Ishikawa (cell line): Measurements from ENCODE around the gene TNS3.

Source experiments
- CEBPB ChIP-seq: IDR thresholded peaks from 2 replicates; pipeline ENCODE4 v1.6.1; 2012
- CREB1 ChIP-seq: IDR thresholded peaks from 2 replicates; pipeline ENCODE4 v1.6.1; 2012; ENCODE audit warnings: low read depth
- EGR1 ChIP-seq: IDR thresholded peaks from 2 replicates; pipeline ENCODE4 v1.6.1; 2012
- EP300 ChIP-seq: IDR thresholded peaks from 2 replicates; pipeline ENCODE4 v1.6.1; 2012; ENCODE audit warnings: borderline replicate concordance
- FOXM1 ChIP-seq: IDR thresholded peaks from 2 replicates; pipeline ENCODE4 v1.6.1; 2012; ENCODE audit warnings: low read depth, borderline replicate concordance
- NFIC ChIP-seq: IDR thresholded peaks from 2 replicates; pipeline ENCODE4 v1.6.1; 2012
- RAD21 ChIP-seq: IDR thresholded peaks from 2 replicates; pipeline ENCODE4 v1.6.1; 2012; ENCODE audit warnings: low read depth
- TAF1 ChIP-seq: IDR thresholded peaks from 2 replicates; pipeline ENCODE4 v1.6.1; 2012; ENCODE audit warnings: low read depth, mild to moderate bottlenecking
- TCF12 ChIP-seq: IDR thresholded peaks from 2 replicates; pipeline ENCODE4 v1.6.1; 2012; ENCODE audit warnings: low read depth
- TEAD4 ChIP-seq: IDR thresholded peaks from 2 replicates; pipeline ENCODE4 v1.6.1; 2012
- YY1 ChIP-seq: IDR thresholded peaks from 2 replicates; pipeline ENCODE4 v1.6.1; 2012; ENCODE audit warnings: low read depth
- ZBTB7A ChIP-seq: IDR thresholded peaks from 2 replicates; pipeline ENCODE4 v1.6.1; 2012; ENCODE audit warnings: low read depth
- TF ChIP-seq, protein P1 (sequence below): IDR thresholded peaks from 2 replicates; pipeline ENCODE4 v1.6.1; 2012; ENCODE audit warnings: low read depth, mild to moderate bottlenecking
- TF ChIP-seq, protein P2 (sequence below): IDR thresholded peaks from 2 replicates; pipeline ENCODE4 v1.6.1; 2012
- TF ChIP-seq, protein P3 (sequence below): IDR thresholded peaks from 2 replicates; pipeline ENCODE4 v1.6.1; 2012

Gene TNS3

DNA sequence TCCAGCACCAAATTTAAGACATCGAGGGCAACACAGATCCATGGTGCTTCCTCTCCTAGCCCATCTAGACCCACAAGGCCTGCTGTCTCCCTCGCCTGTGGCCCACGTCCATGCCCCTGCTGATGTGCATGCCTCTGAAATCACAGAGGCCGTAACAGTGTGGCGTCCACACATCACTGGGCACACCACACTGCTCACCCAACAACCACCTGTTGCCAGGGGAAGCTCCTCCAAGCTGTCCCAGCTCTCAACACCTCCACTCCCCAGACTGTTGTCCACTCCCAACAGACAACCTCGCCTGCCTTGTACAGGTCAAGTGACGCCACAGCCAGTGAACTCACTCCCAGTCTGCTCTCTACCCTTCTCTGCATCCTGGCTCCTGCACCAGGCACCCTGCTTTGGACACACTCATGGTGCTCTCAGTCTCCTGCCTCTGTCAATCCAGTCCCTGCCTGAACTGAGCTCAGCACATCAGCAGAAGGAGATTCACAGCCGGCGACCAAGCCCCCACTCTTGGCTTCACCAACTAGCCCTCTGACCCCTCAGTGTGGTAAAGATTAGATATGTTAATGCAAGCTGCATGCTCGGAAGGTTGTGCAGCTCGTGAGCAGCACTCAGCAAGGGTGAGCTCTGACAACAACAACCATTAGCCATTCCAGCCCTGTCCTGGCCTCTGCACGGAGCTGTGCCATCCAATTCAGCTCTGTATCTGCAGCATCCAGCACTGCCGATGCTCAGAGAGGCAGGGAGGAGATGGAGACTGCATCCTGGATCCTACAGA lies 197.0 kb downstream of the TNS3 start:
- TF ChIP-seq YY1 (no peak), ZBTB7A (no peak), TCF12 (no peak), TEAD4 (no peak), NFIC (no peak), EGR1 (no peak), CREB1 (no peak), EP300 (no peak), RAD21 (no peak), TAF1 (no peak), FOXM1 (no peak)
- TF ChIP-seq, protein P1, sequence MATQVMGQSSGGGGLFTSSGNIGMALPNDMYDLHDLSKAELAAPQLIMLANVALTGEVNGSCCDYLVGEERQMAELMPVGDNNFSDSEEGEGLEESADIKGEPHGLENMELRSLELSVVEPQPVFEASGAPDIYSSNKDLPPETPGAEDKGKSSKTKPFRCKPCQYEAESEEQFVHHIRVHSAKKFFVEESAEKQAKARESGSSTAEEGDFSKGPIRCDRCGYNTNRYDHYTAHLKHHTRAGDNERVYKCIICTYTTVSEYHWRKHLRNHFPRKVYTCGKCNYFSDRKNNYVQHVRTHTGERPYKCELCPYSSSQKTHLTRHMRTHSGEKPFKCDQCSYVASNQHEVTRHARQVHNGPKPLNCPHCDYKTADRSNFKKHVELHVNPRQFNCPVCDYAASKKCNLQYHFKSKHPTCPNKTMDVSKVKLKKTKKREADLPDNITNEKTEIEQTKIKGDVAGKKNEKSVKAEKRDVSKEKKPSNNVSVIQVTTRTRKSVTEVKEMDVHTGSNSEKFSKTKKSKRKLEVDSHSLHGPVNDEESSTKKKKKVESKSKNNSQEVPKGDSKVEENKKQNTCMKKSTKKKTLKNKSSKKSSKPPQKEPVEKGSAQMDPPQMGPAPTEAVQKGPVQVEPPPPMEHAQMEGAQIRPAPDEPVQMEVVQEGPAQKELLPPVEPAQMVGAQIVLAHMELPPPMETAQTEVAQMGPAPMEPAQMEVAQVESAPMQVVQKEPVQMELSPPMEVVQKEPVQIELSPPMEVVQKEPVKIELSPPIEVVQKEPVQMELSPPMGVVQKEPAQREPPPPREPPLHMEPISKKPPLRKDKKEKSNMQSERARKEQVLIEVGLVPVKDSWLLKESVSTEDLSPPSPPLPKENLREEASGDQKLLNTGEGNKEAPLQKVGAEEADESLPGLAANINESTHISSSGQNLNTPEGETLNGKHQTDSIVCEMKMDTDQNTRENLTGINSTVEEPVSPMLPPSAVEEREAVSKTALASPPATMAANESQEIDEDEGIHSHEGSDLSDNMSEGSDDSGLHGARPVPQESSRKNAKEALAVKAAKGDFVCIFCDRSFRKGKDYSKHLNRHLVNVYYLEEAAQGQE, result no peak
- TF ChIP-seq, protein P2, sequence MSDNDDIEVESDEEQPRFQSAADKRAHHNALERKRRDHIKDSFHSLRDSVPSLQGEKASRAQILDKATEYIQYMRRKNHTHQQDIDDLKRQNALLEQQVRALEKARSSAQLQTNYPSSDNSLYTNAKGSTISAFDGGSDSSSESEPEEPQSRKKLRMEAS, result no peak

DNA sequence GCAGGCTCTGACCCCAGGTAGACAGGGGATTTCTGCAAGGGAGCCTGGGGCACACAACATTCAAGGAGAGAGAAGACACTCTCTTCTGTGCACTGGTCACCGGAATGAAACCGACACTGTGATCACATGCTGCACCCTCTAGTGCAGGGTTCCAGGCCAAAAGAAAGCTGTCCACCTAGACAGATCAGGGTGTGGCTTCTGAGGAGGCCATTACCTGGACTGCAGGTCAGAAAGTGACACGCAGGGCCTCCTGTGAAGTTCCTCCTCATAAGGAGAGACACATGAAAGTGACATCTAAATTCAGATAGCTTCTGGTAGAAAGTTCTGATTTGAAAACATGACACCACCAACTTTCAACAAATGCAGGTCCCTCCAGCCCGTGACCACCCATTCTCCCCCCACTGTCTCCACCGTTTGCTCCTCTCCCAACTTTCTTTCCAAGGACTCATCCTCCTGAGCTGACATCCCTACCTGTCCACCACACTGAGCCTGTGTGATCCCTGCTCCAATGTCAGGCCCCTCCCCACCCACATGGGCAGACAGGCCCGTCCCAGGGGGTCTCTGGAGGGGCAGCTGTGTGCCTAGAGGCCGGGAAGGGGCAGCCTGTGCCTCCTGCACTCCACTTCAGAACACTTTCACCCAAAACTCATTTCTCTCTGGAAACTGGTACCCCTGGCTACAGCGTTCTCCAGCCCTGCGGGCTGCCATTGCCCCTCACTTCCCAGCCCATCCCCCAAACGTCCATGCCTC lies 198.0 kb downstream of the TNS3 start:
- TF ChIP-seq TAF1, result no peak
- TF ChIP-seq FOXM1, result no peak
- TF ChIP-seq, protein P1, result no peak
- no peak for TF ChIP-seq RAD21
- no peak for TF ChIP-seq EGR1
- no peak for TF ChIP-seq EP300
- TF ChIP-seq, protein P2, result no peak
- no peak for TF ChIP-seq ZBTB7A
- TF ChIP-seq YY1, result no peak
- no peak for TF ChIP-seq TEAD4
- TF ChIP-seq CREB1, result no peak
- TF ChIP-seq, protein P3, sequence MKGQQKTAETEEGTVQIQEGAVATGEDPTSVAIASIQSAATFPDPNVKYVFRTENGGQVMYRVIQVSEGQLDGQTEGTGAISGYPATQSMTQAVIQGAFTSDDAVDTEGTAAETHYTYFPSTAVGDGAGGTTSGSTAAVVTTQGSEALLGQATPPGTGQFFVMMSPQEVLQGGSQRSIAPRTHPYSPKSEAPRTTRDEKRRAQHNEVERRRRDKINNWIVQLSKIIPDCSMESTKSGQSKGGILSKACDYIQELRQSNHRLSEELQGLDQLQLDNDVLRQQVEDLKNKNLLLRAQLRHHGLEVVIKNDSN, result no peak
- no peak for TF ChIP-seq TCF12
- TF ChIP-seq CEBPB, result no peak
- TF ChIP-seq NFIC, result no peak

DNA sequence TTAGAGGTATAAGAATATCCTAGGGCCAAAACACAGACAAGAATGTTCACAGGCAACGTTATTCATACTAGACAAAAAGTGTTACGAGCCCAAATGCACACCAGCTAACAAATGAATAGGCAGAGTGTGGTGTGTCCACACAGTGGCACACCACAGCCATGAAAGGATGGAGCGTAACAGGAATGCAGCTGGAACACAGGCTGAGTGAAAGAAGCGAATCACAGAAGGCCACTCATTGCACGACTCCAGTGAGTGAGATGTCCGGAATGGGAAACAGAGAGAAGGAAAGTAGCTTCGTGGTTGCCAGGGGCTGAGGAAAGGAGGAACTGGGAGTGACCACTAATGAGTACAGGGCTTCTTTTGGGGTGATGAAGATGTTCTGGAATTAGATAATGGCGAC lies 198.8 kb downstream of the TNS3 start:
- TF ChIP-seq FOXM1, result no peak
- TF ChIP-seq EP300, result no peak
- no peak for TF ChIP-seq CREB1
- TF ChIP-seq, protein P1, result no peak

DNA sequence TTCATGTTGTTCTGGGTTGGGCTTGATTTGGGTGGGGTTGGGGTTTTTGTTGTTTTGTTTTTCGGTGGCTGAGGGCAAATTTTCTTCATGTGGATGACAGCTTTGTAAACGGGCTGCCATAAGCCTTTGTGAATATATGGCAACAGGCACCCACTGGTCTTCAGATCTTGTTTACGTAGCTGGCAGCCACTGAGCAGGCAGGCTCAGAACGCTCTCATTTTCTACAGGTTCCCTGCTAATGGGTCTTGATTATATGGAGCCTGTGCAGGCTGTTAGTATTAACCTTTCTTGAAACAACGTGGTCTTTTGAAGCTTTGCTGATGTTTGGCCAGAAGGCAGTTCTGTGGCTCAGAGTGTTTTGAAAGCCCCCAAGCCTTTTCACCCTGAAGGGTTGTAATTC lies 199.7 kb downstream of the TNS3 start:
- no peak for TF ChIP-seq TCF12
- TF ChIP-seq YY1, result no peak
- TF ChIP-seq, protein P3, result no peak
- TF ChIP-seq, protein P1, result no peak
- no peak for TF ChIP-seq RAD21
- TF ChIP-seq EP300, result no peak
- TF ChIP-seq CREB1, result no peak
